ENCODE measurements around the gene AKAP4.

- TF ChIP-seq CTCF (conservative IDR thresholded peaks at IDR 0.05 in 1 of 2, IDR thresholded peaks at IDR 0.05 in 1 of 2; ENCODE audit: low read depth in 1 of 2, low read length in 2 of 2) (no peak), EZH2 (IDR thresholded peaks at IDR 0.05; ENCODE audit: low read length, missing control alignments) (no peak)
These were observed 39.7 kb downstream of the AKAP4 start for GRCh38 chrX:50161127-50161526.
